Measurements from ENCODE around the gene PTPRM.

DNA sequence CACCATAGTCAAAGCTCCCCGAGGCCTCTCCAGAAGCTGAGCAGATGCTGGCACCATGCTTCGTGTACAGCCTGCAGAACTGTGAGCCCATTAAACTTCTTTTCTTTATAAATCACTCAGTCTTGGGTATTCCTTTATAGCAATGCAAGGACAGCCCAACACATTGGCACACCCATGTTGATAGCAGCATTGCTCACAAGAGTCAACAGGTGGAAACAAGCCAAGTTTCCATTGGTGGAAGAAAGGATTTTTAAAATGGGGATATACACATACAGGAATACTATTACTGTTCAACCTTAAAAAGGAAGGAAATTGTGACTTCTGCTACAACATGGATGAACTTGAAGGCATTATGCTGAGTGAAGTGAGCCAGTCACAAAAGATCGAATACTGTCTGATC lies 855.3 kb downstream of the PTPRM start:
- TF ChIP-seq CTCF (IDR thresholded peaks at IDR 0.05) (no peak), POLR2A (IDR thresholded peaks at IDR 0.05) (no peak)
